Esophagus squamous epithelium (tissue), 4 donors: ENCODE data around the gene RBP3.

Source experiments
- CTCF ChIP-seq, 6 experiments: fragments of 450-650 bp in 4 of 6; fragments of 200-600 bp in 2 of 6; sonication (generic) in 2 of 6; IDR thresholded peaks; one replicate each; pipeline ENCODE4 v1.5.1; 2016 to 2019; ENCODE audit warnings: antibody characterized with exemption in 6 of 6, mild to moderate bottlenecking in 4 of 6, moderate library complexity in 4 of 6
- POLR2A ChIP-seq, 4 donors: fragments of 450-650 bp; IDR thresholded peaks; one replicate each; pipeline ENCODE4 v1.6.1; 2017; ENCODE audit warnings: antibody characterized with exemption in 4 of 4, mild to moderate bottlenecking in 4 of 4, moderate library complexity in 3 of 4

- TF ChIP-seq CTCF (IDR thresholded peaks at IDR 0.05) (no peak), POLR2A (IDR thresholded peaks at IDR 0.05) (no peak)
These were observed 44.3 kb upstream of the RBP3 start for GRCh38 chr10:47303866-47304265.
